Measurements from ENCODE around the gene CST7.

GRCh38 chr20:24978513-24978912 lies 29.4 kb downstream of the CST7 start:
- TF ChIP-seq CTCF (conservative IDR thresholded peaks at IDR 0.05; ENCODE audit: low read depth, low read length) = no peak
- no peak for TF ChIP-seq EZH2phosphoT487 (IDR thresholded peaks at IDR 0.05; ENCODE audit: borderline replicate concordance, low read length)
